Hepatic stellate cell (primary cell): ENCODE results near the gene SLC22A23.

ENCODE experiments used
- DNase-seq: peaks from one replicate; pipeline ENCODE4 v3.0.0; 2011; ENCODE audit warnings: low spot score

Gene SLC22A23

DNA sequence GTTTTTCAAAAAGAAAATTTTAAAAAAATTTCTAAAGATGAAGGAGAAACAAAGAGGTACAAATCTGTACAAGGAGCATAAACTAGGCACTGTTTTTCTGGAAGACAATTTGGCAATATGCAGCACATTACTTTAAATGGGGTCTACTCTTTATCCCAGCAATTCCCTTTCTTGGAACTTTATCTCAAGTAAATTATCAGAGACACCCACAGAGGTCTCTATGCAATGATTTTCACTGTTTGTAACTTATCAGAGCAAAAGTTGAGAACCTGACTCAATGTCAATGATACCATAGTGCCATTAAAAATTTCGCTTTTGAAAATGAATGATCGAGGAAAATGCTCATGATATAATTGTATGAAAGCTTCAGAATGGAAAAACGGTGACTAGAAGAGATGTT is 35.7 kb downstream of the SLC22A23 start:
- no peak for DNase-seq

DNA sequence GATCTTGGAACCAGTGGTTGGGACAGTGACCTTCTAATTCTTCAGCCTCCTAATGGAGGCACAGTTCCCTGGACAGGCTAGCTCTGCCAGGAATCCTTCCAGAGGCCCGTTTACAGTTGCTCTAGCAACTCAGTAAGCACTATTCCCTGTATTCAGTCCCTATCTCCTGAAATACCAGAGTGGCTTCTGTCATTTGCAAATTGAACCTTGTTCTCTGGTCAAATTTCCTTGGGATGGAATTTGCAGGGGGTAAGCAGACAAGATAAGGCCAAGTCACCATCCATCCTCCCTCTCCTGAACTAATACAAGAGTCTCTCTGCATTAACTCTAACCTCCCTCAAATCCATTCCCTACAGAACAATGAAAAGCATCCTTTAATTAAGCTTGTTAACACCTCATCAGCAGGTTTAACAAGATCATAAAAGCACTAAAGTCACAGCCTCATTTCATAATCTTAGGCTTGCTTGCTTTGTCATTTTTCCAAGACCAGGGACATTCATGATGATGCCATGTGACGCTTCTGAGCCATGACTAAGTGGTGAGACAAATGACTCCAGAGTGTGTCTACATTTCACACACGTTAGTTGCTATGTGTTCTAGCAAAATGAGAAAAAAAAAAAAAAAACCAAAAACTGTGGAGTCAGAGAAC is 37.1 kb downstream of the SLC22A23 start:
- DNase-seq, result peak; percentile 32

DNA sequence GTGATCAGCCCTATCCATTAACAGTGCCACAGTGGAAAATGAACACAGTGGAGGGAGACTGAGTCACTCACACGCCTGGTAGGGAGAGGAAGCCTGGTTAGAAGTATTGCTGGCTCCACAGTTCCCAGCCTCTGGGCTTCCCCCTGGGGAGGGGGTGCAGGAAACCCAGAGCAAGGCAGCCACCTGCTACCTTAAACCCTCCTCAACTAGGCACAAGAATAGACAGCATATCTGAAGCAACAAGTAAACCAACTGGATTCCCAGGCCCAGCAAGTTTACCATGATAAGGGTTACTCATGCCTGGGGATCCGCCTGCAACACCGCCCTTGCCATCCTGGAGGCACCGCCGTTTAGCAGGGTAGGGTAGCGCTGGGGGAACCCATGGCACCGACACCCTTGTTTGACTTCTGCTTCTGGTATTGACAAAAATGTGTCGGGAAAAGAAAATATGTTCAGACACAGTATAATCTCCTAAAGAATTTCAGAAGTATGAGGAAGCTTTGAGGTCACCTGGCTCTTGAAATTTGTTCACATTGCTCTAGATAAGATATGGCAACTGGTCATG is 38.3 kb downstream of the SLC22A23 start:
- DNase-seq, result no peak

DNA sequence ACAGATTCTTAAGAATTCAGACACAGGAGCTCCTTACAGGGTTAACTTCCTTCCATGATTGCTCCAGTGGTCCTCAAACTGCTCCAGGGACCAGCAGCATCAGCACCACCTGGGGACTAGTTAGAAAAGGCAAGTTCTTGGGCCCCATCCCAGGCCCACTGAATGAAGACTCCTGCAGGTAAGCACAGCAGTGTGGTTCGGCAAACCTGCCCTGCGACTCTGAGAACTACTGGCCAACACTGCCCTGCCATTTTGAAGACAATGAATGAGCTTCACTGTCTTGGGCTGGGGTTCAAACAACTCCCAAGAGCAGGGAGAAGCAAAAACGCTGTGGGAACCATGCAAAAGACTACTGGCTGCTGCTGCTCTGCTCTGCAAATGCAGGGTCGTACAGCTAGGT is 39.4 kb downstream of the SLC22A23 start:
- no peak for DNase-seq

DNA sequence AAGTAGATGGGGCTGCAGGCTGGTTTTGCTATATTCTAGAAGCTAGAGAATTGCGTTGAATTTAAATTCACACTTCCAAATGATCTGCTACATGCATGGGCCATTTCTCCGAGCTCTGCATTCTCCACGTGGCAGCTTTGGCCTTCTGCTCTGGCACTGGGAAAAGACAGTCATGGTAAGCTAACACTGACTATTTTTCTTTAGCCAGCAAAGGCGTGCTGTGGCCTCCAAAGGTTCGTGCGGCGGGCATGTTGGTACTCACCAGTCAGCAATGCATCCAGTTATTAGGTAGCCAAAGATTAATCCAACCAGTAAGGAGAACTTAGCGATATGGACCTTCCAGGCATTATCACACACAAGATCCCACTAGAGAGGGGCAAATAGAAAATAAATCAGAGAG is 41.4 kb downstream of the SLC22A23 start:
- no peak for DNase-seq

DNA sequence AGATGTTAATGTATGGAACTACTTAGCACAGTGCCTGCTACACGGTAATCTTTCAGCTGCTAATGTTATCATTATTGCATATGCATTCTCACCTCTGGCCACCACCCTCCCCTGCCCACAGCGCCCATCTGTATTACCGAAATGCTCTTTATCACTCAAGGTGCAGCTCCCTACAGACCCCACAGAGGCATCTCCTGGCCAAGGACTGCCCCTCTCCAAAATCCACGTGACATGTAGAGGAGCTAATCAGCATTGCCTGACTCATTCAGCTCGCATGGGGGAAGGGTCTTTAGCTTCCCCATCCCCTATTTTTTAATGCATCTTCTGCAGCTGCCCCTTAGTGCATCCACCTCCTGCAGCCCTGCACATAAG is 41.8 kb downstream of the SLC22A23 start:
- DNase-seq, result no peak

DNA sequence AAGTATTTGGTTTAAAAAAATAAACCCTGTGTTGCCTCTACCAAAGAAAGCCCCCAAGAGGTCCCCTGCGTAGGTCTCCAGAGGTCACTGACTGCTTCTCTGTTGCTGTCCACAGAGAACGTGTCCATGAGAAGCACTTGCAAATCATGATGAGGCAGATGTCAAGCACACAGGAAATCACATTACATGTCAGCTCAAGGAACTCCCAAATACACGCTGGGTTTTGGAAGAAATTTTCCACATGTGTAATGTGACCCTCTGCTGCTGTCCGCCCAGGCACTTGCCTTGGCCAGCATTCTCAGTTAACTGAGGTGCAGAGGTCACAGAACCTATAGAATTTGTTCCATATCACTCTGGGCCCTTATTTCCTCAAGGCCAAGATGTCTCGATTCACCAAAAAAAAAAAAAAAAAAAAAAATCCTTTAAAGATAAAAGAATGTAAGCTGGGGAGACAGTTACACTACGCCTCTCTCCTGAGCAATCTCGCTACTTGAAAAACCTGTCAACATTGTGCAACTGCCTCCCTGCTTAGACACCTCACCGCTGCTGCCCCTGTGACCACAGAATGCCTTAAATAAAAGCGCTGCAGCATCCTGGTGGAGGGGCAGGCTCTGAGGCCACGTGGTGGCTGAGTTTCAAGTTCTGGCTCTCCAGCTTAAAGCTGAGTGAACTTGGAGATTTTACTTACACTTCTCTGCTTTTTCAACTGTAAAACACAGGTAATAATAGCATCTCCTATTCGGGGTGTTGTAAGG is 42.3 kb downstream of the SLC22A23 start:
- no peak for DNase-seq

DNA sequence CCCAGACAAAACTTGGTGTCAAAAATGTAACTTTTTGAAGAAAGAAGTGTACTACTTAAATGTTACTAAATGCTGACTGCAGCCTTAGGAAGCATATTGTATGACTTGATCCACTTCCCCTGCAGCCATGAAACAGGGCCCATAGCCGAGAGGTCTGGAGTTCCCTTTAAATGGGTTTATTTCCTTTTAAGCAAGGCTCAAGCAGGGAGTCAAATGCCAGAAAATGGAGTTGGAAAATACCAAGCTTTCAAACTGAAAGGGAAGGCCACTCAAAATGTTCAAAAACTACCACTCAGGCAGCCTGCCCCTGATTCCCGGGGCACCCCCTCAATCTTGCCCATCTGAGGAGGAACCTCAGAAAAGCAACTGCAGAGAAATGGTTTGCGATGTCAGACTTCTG is 43.3 kb downstream of the SLC22A23 start:
- no peak for DNase-seq

DNA sequence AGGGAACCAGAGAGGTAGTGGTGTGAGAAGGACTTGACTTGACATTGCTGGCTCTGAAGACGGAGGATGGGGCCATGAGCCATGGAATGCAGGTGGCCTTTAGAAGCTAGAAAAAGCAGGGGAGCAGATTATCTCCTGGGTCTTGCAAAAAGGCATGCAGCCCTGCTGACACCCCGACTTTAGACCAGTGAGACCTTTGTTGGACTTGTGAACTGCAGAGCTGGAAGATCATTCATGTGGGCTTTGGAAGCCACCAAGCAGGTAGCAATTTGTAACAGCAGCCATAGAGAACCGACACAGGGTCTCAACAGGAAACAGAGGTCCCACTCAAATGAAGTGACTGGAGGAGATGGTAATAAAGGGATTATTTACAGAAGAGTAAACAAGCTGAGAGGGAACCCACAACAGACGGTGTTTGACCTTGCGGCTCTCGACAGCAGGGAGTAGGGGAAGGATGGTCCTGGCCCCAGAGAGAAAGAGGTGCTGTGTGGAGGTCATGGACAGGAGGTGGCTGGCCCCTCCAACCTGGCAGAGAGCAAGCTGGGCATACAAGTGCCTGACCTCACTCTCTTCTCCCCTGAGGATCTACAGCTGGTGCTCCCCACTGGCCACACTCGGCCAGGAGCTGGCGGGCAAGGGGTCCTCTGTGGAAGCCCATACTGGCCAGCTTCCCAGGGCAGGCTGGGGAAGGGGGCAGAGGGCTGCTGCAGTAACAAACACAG is 43.9 kb downstream of the SLC22A23 start:
- no peak for DNase-seq

DNA sequence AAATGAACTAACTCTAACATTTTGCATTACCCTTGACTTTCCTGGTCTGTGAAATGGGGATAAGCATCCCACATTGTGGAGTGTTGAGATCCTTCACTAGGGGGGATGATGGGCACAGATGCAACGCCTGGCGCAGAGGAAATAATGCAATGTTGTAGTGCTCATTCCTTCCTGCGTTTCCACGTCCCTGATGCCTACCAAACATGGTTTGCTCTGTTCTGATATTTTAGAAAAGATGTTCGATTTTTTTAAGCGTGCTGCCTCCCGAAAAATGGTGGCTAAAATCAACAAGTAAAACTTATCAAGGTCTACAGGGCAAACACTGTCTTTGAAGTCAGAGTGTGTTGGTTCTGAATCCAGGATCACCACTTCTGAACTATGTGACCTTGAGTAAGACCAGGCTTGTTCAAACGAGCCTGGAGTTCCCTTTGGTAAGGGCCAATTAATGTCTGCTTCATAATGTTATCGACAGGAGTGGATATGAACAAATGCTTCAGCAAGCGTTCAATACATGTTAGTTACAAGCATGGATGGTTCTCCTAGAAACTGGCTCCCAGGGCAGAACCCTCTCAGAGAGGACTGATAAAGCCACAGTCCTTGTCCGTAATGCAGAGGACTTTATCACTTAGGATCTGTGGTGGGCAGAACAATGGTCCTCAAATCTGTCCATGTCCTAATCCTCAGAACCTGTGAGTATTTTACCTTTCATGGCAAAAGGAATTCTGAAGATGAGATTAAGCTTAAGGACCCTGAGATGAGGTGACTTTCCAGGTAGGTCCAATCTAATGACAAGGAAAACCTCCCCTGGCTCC is 44.7 kb downstream of the SLC22A23 start:
- no peak for DNase-seq

DNA sequence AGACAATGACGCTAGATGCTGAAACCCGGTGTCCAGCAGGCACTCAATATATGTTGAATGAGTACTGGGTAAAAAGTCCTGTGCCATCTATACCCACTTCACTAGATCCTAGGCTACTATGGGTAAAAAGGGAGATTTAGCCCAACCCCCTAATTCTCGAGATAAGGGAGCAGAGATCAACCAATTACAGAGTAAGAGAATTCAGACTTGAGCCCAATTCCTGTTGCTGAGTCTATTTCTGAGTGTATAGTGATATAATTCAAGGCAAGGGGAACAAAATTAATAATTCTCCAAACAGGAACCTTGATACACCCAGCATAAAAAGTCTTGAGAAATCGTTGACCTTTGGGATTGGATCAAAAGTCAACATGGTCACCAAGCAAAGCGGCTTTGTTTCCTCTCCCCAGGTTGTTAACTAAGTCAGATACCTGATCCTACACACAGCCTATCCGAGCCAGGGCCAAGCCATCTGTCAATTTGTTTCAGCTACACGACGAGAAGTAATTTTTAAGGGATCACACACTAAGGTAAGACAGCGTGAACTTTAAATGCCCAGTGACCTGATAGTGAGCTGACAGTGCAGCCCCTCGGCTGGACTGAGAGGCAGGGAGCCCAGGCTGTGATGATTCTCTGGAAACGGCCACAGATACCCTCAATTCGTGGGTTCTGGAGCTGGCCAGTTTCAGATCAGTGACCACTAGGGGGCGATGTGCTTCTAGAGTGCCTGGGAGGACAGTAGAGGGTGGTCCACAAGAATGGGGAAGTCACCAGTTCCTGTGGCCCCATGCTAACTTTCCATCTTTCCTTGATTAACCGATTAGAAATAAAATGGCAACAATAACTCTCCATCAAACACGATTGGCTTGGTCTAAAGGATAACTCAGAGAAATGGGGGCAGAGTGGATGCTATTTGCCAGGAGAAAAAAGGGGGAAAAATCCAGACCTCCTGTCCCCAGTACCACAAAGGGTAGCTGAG is 46.2 kb downstream of the SLC22A23 start:
- peak; percentile 51 for DNase-seq

DNA sequence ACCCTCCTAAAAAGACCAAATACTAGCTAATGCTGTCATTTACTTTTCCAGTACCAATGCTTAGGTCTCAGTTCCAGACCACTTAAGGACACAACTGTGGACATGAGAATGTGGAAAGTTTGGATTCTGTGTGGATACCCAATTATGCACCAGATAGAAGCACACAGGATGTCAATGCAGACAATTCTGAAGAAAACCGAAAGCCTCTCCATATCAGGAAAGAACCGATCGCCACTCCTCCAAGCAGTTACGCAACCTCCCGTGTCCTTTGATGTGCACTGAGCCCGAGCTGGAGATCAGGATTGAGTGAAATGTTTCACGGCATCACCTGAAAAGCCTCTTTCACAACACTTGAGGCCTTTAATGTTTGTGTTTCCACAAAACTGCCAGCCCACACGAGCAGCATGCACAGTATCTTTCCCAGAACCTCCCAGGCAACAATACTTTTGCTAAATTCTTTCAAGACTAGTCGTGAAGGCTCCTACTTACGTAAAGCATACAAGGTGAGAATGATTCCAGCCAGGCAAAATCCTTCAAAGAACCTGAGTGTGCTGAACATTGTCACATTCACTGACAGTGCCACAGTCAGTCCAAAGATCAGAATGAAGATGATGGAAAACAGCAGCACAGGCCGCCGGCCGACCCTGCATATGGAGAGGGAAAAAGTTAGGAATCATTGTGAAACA is 47.0 kb downstream of the SLC22A23 start:
- no peak for DNase-seq

DNA sequence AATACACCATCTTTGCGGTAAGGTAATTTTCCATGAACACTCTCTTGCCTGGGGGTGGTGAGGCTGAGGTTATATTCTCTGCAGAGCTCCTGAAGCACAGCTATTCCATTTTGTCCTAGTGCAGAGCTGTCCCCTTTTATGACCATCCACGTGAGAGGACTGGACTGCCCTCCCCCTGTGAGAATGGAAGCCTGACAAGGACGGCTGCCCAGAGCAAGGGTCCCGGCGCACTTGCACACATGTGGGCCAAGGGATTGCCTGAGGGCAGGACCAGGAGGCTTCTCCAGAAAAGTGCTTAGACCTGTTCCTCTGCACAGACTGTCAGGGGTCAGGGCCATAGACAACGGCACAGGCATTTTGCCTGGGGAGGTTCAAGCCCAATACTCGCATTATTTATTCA is 48.2 kb downstream of the SLC22A23 start:
- DNase-seq, result no peak

DNA sequence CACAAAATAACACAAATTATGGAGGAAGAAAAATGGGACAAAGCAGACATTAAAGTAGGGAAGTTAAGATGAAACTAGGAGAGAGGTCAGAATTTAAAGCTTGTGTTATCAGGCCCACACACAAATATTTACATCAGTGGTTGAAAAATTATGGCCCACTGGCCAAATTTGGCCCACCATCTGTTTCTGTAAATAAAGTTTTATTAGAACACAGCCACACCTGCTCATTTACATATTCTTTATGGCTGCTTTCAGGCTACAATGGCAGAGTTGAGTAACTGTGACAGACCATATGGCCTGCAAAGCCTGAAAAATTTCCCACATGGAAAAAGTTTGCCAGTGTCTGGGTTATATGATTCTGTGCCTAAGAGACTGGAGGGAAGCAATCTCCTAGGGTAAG is 49.0 kb downstream of the SLC22A23 start:
- DNase-seq, result no peak

DNA sequence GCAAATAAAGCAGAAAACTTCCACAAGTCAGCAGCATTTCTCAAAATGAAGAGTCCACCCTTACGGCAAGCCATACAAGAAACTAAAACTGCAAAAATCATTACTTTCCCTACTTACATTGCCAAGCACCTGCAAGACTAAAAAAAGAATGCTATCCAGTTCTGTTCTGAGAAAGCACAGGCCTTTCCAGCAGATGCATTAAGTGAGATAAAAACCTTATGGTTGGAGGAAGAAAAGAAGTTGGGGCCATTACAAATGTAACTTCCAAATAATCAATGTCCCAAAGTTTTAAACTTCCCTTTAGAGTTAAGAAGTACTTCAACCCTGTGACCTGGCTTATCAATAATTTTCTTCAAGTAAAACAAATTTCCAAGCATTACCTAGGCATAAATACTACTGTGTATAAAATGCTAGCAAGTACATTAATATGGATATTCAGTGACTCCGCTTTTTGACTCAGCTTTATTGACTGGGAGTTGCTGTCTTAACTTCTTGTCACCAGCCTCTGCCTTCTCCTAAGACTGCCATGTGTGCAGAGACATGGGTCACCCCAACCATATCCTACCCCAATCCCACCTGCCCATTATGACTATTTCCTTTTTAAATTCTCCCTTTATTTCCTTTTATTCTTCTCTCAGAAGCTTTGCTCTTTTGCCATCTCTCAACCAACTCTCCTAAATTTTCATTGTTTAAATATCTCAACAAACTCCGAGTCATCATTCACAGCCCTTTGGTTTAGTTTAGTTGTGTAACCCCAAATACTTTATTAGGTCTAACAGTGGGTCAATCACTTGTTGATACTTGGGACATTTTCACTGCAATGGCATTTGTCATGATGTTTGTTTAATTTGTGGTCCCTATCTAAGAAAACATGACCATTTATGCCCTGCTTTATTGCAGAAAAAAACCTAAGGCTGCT is 49.7 kb downstream of the SLC22A23 start:
- no peak for DNase-seq

DNA sequence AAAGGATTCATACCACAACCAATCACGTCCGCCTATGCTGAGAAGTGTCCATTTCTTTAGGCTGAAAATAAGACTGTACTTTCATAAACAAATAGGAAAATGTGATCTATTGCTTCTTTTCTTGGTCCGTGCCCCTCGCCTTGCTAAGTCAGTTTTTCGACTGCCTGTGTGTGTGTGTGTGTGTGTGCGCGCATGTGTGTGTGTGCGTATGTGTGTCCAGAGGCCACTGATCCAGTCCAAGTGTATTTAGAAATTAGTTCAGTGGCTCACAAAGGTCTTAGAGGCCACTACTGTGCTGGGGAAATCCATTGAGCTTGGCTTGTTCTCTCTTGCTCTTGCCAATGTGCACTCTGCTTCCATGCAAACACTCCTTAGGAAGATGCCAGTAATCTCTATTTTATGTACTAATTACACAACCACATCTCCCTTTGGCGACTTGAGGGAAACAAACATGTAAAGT is 50.5 kb downstream of the SLC22A23 start:
- no peak for DNase-seq

DNA sequence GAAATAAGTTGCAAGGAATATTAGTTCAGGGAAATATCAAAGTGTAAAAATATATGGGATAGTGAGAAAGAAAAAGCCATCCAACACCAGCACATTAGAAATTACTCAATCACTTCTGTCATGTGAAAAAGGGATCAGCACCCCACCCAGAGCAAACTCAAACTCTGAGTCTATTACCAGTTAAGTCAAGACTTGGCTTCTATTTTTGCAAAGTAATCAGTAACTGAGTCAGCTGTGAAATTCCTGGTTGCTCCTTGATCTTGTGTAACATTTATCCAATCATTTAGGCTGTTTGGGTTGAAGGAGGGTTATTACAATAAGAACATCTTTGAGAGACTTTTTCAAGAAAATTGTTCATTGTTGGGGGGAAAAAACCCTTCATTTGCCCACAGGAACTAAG is 51.2 kb downstream of the SLC22A23 start:
- DNase-seq, result no peak

DNA sequence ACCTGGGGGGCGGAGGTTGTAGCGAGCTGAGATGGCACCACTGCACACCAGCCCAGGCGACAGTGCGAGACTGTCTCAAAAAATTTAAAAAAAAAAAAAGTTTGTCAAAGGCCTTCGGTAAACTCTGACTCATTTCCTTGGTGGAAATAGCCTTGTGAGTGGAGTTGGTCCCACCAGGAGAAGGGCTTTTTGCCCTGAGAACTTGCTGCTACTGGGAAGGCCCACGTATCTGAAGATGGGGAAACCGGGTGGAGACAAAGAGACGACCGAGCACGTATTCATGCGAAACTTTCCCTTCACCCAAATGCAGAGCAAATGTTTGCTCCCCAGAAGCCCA is 51.7 kb downstream of the SLC22A23 start:
- DNase-seq, result no peak
